Measurements from ENCODE around the gene UTP14A. TPM values are rescaled to one million over a fixed set of nuclear protein-coding genes. Genes with fewer than 3 reads are reported as not detected.
A peak's percentile ranks its signal among the peaks of the same experiment; 100 is the strongest.

The UTP14A gene
- polyA plus RNA-seq, 1 experiment = 20.8 TPM

- H3K27ac ChIP-seq (ENCODE audit: low read depth, low read length) = no peak overlapping the region
- no peak for DNase-seq (ENCODE audit: low read depth, low spot score)
- ChIA-PET CTCF (interaction anchor here (0.6 kb wide), 1 partner anchor 11 kb away, joined by 3 read pairs; no protein-coding TSS in a partner anchor), POLR2A (no interaction called here)
- no peak for TF ChIP-seq CTCF (IDR thresholded peaks at IDR 0.05; ENCODE audit: low read depth, low read length)
- H3K27me3 ChIP-seq (ENCODE audit: control insufficient read depth, insufficient read depth, low read length) = no peaks in the 10 kb centered on the region
- no peaks in the 10 kb centered on the region for H3K9me3 ChIP-seq (ENCODE audit: control insufficient read depth, insufficient read depth, low read length)
- no peak overlapping the region for H3K4me3 ChIP-seq (ENCODE audit: low read depth, low read length)
Measured at GRCh38 chrX:129877401-129877800, 28.6 kb upstream of the UTP14A start.

GRCh38 chrX:129900054-129900453 lies 5.9 kb upstream of the UTP14A start:
- ChIA-PET POLR2A (interaction anchor here (0.6 kb wide), 1 partner anchor 57 kb away, joined by 6 read pairs; no protein-coding TSS in a partner anchor), CTCF (interaction anchor here (0.6 kb wide), 2 partner anchors 160 to 164 kb away, joined by 3 to 5 read pairs; no protein-coding TSS in a partner anchor)
- no peak for DNase-seq (ENCODE audit: low read depth, low spot score)
- Histone ChIP-seq H3K27me3 (ENCODE audit: control insufficient read depth, insufficient read depth, low read length) (no peaks in the 10 kb centered on the region), H3K9me3 (ENCODE audit: control insufficient read depth, insufficient read depth, low read length) (no peaks in the 10 kb centered on the region), H3K27ac (ENCODE audit: low read depth, low read length) (no peak overlapping the region), H3K4me3 (ENCODE audit: low read depth, low read length) (no peak overlapping the region)
- no peak for TF ChIP-seq CTCF (IDR thresholded peaks at IDR 0.05; ENCODE audit: low read depth, low read length)

GRCh38 chrX:129908636-129909035 lies 2.7 kb downstream of the UTP14A start:
- Histone ChIP-seq H3K4me3 (ENCODE audit: low read depth, low read length) (no peak overlapping the region), H3K27me3 (ENCODE audit: control insufficient read depth, insufficient read depth, low read length) (no peaks in the 10 kb centered on the region), H3K9me3 (ENCODE audit: control insufficient read depth, insufficient read depth, low read length) (no peaks in the 10 kb centered on the region), H3K27ac (ENCODE audit: low read depth, low read length) (no peak overlapping the region)
- CTCF ChIA-PET = no interaction called here
- no peak for DNase-seq (ENCODE audit: low read depth, low spot score)
- no peak for TF ChIP-seq CTCF (IDR thresholded peaks at IDR 0.05; ENCODE audit: low read depth, low read length)
- POLR2A ChIA-PET = interaction anchor here (0.7 kb wide), 1 partner anchor 152 kb away, joined by 3 read pairs; no protein-coding TSS in a partner anchor

- peak; percentile 66 for TF ChIP-seq CTCF (IDR thresholded peaks at IDR 0.05; ENCODE audit: low read depth, low read length)
- peak overlapping the region; percentile 52 for H3K27ac ChIP-seq (ENCODE audit: low read depth, low read length)
- DNase-seq (ENCODE audit: low read depth, low spot score) = peak; percentile 53
- H3K9me3 ChIP-seq (ENCODE audit: control insufficient read depth, insufficient read depth, low read length) = no peaks in the 10 kb centered on the region
- CTCF ChIA-PET = interaction anchor here (0.6 to 7.8 kb wide), 33 partner anchors 9 to 477 kb away, joined by 3 to 143 read pairs (median 4); partner anchors contain the start of gene UTP14A
- no peak overlapping the region for H3K4me3 ChIP-seq (ENCODE audit: low read depth, low read length)
- H3K27me3 ChIP-seq (ENCODE audit: control insufficient read depth, insufficient read depth, low read length) = no peaks in the 10 kb centered on the region
- POLR2A ChIA-PET = interaction anchor here (1.5 kb wide), 1 partner anchor 135 kb away, joined by 3 read pairs; no protein-coding TSS in a partner anchor
Measured at GRCh38 chrX:129925305-129926092, 19.5 kb downstream of the UTP14A start.

GRCh38 chrX:129930941-129931410 lies 25.0 kb downstream of the UTP14A start:
- POLR2A ChIA-PET = interaction anchor here (0.6 to 0.8 kb wide), 3 partner anchors 15 to 97 kb away, joined by 4 to 7 read pairs (median 4); no protein-coding TSS in a partner anchor
- CTCF ChIA-PET = interaction anchor here (1.7 kb wide), 1 partner anchor 130 kb away, joined by 8 read pairs; no protein-coding TSS in a partner anchor
- DNase-seq (ENCODE audit: low read depth, low spot score) = no peak

More at GRCh38 chrX:129930941-129931410, 25.0 kb downstream of the UTP14A start:
- H3K4me3 ChIP-seq (ENCODE audit: low read depth, low read length) = peak overlapping the region; percentile 66
- no peaks in the 10 kb centered on the region for H3K9me3 ChIP-seq (ENCODE audit: control insufficient read depth, insufficient read depth, low read length)
- H3K27me3 ChIP-seq (ENCODE audit: control insufficient read depth, insufficient read depth, low read length) = peaks cover 12% of the 10 kb centered on the region
- TF ChIP-seq CTCF (IDR thresholded peaks at IDR 0.05; ENCODE audit: low read depth, low read length) = no peak
- H3K27ac ChIP-seq (ENCODE audit: low read depth, low read length) = peak overlapping the region; percentile 65
